ENCODE results near the gene JSRP1.

The JSRP1 gene

DNA sequence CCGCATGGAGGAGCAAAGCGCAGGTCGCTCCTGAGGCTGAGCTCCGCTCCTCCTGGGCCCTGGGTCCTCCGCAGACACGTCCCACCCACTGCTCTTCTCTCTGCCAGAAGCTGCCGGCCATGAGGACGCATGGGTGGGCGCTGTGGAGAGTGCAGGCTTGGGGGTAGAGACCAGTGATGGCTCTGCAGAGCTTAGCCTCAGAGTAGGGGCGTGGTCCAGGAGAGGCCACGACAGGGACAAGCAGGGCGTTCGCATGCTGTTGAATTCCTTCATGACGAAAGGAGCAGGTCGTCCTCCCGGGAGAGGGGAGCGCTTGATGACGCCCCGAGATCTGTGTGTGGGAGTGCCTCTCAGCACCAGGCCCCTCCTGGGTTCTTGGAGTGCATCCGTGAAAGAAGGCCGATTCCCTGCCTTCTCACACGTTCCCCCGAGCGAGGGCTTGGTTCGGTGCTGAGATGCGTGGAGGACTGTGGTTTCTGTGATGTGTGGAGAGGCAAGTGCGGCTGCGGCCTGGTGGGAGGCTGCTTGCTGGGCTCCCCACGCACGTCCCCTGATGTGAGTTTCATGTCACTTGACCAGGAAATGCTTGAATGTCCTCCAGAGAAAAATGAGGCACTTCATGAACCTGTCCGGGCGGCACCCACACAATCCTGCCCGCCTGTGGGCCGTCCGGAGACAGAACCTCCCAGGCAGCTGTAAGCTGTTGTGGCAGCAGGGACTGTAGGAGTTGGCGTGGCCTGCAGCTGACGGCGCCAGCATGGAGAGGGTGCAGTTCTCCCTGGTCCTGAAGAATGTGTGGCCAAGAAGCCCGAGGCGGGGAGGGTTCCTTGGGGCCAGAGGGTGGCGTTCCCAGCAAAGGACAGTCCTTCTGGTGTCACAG is 15.1 kb downstream of the JSRP1 start:
- ChIA-PET CTCF (no interaction called here), POLR2A (no interaction called here)
- DNase-seq (ENCODE audit: extremely low spot score) = no peak
- TF ChIP-seq ARNT (IDR thresholded peaks at IDR 0.05) = no peak
- TF ChIP-seq BHLHE40 (IDR thresholded peaks at IDR 0.05; ENCODE audit: borderline replicate concordance) = no peak
- TF ChIP-seq TARDBP (IDR thresholded peaks at IDR 0.05) = no peak
- no peak for TF ChIP-seq FOXA1 (IDR thresholded peaks at IDR 0.05)
- TF ChIP-seq LEF1 (IDR thresholded peaks at IDR 0.05; ENCODE audit: borderline replicate concordance) = no peak
- TF ChIP-seq FOXM1 (IDR thresholded peaks at IDR 0.05; ENCODE audit: borderline replicate concordance) = no peak
- no peak for TF ChIP-seq ZNF384 (IDR thresholded peaks at IDR 0.05)
- TF ChIP-seq HDGF (IDR thresholded peaks at IDR 0.05; ENCODE audit: borderline replicate concordance) = no peak
- no peak for TF ChIP-seq SP1 (IDR thresholded peaks at IDR 0.05)
- TF ChIP-seq L3MBTL2 (conservative IDR thresholded peaks at IDR 0.05) = no peak
- TF ChIP-seq NFRKB (IDR thresholded peaks at IDR 0.05) = no peak
- TF ChIP-seq CTBP1 (IDR thresholded peaks at IDR 0.05; ENCODE audit: borderline replicate concordance) = no peak

DNA sequence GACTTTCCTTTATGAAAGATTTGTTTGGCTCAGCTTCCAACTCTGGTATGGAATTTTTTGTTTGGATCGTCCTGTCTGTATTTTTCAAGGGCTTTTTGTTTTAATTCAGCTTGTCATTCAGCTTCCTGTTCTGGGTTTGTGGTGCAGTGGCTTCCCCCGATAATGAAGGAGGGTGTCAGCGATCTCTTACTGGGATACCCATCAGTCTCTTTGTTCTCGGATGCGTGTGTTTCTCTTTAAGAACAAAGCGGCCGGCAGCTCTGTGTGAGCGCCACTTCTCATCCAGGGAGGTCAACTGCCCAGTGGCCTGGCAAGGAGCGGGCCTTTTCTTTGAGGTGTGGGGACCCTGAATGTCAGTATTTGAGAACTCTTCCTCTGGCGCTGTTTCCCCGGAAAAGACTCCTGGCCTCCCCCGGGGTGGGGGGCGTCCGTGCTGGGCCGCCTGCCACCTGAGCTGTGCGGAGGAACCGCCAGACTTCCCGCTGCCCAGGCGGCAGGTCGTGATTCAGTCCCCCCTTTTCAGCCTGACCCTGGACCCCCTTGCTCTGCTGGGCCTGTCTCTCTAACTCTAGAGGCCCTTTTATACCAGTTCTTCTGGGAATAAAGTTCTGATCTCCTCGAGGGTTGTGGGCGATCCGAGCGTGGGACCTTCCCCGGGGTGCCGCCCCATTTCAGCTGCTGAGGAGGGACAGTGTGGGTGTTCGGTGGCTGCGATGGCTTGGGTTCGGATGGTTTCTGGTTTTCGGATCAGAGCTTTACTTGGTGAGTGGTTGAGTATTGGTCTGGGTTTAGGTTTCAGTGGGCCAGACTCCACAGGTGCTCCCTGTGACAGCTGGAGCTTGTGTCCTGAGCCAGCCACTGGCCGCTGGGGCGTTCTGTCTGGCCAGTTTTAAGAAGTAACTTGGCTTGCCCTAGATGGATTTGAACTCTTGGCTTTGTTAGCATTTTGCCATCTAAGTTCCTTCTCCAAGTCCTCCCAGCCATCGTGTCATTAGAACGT is 16.1 kb downstream of the JSRP1 start:
- TF ChIP-seq ELF4 (IDR thresholded peaks at IDR 0.05) = no peak
- TF ChIP-seq, protein P1, sequence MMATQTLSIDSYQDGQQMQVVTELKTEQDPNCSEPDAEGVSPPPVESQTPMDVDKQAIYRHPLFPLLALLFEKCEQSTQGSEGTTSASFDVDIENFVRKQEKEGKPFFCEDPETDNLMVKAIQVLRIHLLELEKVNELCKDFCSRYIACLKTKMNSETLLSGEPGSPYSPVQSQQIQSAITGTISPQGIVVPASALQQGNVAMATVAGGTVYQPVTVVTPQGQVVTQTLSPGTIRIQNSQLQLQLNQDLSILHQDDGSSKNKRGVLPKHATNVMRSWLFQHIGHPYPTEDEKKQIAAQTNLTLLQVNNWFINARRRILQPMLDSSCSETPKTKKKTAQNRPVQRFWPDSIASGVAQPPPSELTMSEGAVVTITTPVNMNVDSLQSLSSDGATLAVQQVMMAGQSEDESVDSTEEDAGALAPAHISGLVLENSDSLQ (IDR thresholded peaks at IDR 0.05) = no peak
- TF ChIP-seq TARDBP (IDR thresholded peaks at IDR 0.05) = no peak
- POLR2A ChIA-PET = interaction anchor here (1.4 to 3.3 kb wide), 2 partner anchors 9 to 32 kb away, joined by 4 to 18 read pairs; partner anchors contain the start of gene AMH
- no peak for DNase-seq (ENCODE audit: extremely low spot score)
- CTCF ChIA-PET = interaction anchor here (1.1 to 1.9 kb wide), 2 partner anchors 22 to 84 kb away, joined by 3 to 4 read pairs; no protein-coding TSS in a partner anchor

GRCh38 chr19:2239173-2239572 is 17.0 kb downstream of the JSRP1 start:
- CTCF ChIA-PET = interaction anchor here (0.6 to 1.9 kb wide), 3 partner anchors 23 to 83 kb away, joined by 3 to 4 read pairs (median 4); no protein-coding TSS in a partner anchor
- no peak for DNase-seq (ENCODE audit: extremely low spot score)
- POLR2A ChIA-PET = interaction anchor here (1.4 to 3.3 kb wide), 4 partner anchors 10 to 86 kb away, joined by 3 to 18 read pairs (median 4); partner anchors contain the start of gene AMH
- TF ChIP-seq ARNT (IDR thresholded peaks at IDR 0.05) (no peak), ZNF384 (IDR thresholded peaks at IDR 0.05) (peak; percentile 58; the same call in 1 of the 2 replicates)

DNA sequence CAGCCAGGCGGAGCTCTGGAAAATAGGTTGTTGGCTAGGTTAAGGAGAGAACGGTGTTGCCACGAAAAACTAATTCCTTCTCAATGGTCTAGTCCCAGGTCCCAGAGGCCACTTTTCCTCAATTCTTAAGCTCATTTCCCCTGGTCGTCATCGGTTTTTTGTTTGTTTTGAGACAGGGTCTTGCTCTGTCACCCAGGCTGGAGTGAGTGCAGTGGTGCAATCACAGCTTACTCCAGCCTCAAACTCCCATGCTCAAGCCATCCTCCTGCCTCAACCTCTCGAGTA is 18.4 kb downstream of the JSRP1 start:
- no peak for DNase-seq (ENCODE audit: extremely low spot score)
- ChIA-PET POLR2A (interaction anchor here (1.2 to 3.3 kb wide), 6 partner anchors 22 to 85 kb away, joined by 3 to 18 read pairs (median 4); no protein-coding TSS in a partner anchor), CTCF (interaction anchor here (0.7 to 1.1 kb wide), 2 partner anchors 36 to 82 kb away, joined by 3 to 4 read pairs; no protein-coding TSS in a partner anchor)
- TF ChIP-seq ARNT (IDR thresholded peaks at IDR 0.05) (no peak), HDGF (IDR thresholded peaks at IDR 0.05; ENCODE audit: borderline replicate concordance) (no peak), L3MBTL2 (conservative IDR thresholded peaks at IDR 0.05) (no peak), LEF1 (IDR thresholded peaks at IDR 0.05; ENCODE audit: borderline replicate concordance) (no peak), SP1 (IDR thresholded peaks at IDR 0.05) (no peak)

DNA sequence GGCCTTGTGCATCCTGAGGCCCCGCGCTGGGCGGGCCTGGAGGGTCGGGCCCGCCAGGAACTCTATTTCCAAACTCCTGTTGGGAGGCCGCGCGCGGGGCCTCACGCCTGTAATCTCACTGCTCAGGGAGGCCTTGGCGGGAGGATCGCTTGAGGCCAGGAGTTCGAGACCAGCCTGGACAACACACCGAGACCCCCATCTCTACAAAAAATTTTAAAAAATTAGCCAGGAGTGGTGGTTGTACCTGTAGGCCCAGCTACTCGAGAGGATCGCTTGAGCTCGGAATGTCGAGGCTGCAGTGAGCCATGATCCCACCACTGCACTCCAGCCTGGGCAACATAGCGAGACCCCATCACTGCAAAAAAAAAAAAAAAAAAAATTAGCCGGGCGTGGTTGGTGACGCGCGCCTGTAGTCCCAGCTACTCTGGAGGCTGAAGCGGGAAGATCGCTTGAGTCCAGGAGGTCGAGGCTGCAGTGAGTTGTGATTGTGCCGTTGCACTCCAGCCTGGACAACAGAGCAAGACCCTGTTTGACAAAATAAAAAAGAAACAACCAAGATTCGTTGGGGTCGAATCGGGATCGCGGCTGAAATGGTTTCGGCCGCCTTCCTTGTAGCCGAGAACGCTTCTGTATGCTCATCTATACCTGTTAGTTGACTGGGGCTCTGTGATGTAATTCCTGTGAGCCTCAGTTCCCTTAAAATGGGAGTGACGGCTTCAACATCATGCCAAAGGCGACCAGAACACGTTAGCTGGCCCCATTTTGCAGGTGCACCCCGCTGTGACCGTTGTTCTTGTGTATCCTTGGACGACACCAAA is 19.0 kb downstream of the JSRP1 start:
- TF ChIP-seq LEF1 (IDR thresholded peaks at IDR 0.05; ENCODE audit: borderline replicate concordance) = no peak
- TF ChIP-seq, protein P1 (IDR thresholded peaks at IDR 0.05) = no peak
- TF ChIP-seq SUZ12 (IDR thresholded peaks at IDR 0.05) = no peak
- no peak for TF ChIP-seq FOXM1 (IDR thresholded peaks at IDR 0.05; ENCODE audit: borderline replicate concordance)
- TF ChIP-seq L3MBTL2 (conservative IDR thresholded peaks at IDR 0.05) = no peak
- no peak for TF ChIP-seq FOXA1 (IDR thresholded peaks at IDR 0.05)
- TF ChIP-seq NFRKB (IDR thresholded peaks at IDR 0.05) = no peak
- no peak for TF ChIP-seq TARDBP (IDR thresholded peaks at IDR 0.05)
- no peak for DNase-seq (ENCODE audit: extremely low spot score)
- CTCF ChIA-PET = interaction anchor here (0.7 to 1.1 kb wide), 2 partner anchors 37 to 81 kb away, joined by 3 to 4 read pairs; no protein-coding TSS in a partner anchor
- POLR2A ChIA-PET = interaction anchor here (1.2 to 3.3 kb wide), 4 partner anchors 22 to 83 kb away, joined by 4 to 18 read pairs (median 5); no protein-coding TSS in a partner anchor

Data from HEK293T (cell line).